GM19397 (cell line): ENCODE measurements around the gene EEF1AKMT3.

ENCODE experiments used
- ATAC-seq: cut with Tn5 transposase; IDR thresholded peaks from one replicate; pipeline ENCODE4 v1.9.1; 2021; ENCODE audit warnings: mild to moderate bottlenecking, moderate library complexity; ENCODE audit not compliant: unreplicated experiment

The EEF1AKMT3 gene

DNA sequence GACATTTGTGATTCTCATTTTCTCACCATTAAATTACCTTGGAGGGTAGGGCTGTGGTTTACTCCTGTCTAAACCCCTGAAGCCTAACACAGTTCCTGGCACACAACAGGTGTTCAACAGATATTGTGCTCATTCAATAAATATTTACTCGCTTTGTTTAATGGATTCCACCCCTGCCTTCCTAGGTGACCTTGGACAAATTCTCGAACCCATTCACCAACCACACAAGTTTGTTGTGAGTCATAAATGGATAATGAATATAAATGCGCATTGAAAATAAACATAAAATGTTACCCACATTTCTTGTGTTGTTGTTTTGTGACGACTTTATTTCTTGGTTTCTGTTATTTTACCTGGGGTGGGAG, 9.8 kb downstream of the EEF1AKMT3 start:
- no peak for ATAC-seq

DNA sequence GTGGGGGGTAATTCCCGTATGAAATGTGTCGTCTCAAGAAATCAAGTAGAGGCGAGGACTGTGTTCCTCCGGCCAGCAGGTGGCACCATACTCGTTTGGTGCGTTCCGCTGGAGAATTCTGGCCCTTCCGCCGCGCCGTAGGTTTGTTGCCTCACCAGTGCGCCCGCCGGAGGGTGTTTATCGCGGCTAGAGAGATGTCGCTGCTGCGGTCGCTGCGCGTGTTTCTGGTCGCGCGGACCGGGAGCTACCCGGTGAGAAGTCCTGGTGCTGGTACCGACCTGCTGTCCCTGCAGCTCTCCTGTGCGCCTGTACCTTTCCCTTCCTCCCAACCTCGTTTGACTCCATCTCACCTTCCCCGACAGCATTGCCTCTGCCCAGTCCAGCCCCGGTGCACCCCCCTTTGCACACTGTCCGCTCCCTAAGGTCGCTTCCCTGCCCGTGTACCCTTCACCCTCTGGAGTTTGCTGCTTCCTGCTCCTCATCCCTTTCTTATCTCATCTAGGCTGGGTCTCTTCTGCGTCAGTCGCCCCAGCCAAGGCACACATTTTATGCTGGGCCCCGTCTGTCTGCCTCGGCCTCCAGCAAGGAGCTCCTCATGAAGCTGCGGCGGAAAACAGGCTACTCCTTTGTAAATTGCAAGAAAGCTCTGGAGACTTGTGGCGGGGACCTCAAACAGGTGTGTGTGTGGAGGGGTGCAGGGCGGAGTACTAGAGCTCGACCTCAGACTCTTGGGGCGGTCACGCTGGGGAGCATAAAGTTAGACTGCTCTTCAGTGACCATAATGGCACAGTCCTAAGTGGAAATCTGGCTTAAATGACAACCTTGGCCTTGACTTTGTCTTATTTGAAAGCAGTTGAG, 10.4 kb downstream of the EEF1AKMT3 start, which contains the start of gene TSFM:
TSFM (plus strand) TSS at position 180 of the 858 bp plus-strand sequence; CDS start at position 195, 15 bp downstream.
- ATAC-seq = peak; percentile 81

DNA sequence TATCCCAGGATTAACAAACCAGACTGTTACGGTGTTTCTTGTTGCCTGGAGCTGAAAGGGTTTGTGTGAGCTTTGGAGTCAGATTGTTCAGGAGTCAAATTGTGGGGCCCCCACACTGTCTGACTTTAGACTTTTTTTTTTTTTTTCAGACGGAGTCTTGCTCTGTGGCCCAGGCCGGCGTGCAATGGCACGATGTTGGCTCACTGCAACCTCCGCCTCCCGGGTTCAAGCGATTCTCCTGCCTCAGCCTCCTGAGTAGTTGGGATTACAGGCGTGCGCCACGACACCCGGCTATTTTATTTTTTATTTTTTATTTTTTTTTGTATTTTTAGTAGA, 11.0 kb downstream of the EEF1AKMT3 start:
- ATAC-seq = no peak

DNA sequence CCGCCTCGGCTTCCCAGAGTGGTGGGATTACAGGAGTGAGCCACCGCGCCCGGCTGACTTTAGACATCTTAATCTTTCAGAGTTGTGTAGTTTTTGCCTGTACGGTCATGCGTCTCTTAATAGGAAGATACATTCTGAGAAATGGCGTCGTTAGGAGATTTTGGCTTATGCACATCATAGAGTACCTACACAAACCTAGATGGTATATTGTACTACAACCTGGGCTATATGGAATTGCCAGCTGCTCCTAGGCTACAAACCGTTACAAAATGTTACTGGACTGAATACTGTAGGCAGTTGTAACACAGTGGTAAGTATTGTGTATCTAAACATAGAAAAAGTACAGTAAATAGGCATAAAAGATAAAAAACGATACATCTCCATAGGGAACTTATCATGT, 11.4 kb downstream of the EEF1AKMT3 start:
- ATAC-seq = no peak

DNA sequence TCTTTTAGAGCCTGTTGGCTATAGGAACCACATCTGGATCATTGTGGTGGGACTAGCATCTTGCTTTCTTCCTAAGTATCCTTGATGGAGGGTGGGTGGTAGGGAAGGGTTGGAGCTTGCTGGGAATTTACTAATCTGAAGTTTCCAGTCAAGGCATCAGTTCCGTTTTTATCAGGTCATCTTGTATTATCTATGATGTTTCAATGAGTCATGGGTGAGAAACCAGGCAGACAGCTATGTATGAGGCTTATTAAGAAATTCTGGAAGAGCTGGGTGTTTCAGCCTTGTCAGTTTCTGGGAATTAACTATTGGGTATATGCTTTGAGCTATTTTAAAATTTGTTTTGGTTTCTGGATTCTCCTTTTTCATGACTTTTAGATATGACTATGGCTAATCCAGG, 21.5 kb downstream of the EEF1AKMT3 start:
- ATAC-seq = no peak

DNA sequence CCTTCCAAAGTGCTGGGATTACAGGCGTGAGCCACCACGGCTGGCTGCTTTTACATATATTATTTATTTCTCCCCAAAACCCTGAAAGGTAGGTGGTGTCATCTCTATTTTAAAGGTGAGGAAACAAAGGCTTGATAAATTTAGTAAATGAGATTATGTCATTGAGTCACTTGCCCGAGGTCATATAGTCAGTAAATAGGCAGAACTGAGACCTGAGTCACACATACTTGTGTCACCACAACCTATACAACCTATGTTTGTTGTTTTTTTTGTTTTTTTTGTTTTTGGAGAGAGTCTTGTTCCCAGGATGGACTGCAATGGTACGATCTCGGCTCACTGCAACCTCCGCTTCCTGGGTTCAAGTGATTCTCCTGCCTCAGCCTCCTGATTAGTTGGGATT, 22.9 kb downstream of the EEF1AKMT3 start:
- ATAC-seq = no peak

DNA sequence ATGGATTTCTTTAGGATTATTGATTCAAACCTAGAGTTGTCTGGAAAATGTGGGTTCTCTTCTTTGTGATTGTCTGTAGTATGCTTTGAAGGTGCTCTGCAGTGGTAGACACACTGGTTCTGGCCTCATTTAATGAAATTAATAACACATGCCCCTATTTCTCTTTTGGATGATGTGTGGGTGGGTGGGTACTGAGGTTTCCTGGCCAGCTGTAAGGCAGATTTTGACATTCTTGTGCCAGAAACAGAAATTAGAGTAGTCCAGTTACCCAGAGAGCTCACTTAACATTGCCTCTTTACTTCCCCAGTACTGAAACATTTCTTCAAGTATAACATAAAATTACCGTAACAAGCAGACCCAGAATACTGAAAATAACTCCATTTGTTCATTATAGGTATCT, 24.6 kb downstream of the EEF1AKMT3 start:
- no peak for ATAC-seq

DNA sequence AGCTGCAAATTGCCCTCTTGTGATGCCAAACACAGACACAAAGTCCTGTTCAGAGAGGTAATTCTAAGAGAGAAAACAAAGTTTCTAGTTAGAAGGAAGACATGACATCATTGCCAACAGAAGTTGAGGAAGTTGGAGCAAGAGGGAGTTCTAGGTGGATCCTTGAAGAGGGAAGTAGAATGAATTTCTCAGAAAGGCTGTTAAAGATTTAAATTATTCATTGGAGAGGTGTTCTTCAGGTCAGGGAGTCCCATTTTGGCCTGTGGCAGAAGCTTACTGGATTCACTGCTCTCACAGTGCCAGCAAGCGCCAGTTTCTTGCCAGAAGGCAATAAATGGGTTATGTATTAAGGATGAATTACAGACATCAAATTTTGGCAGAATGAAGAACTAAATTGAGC, 25.5 kb downstream of the EEF1AKMT3 start:
- ATAC-seq = no peak

DNA sequence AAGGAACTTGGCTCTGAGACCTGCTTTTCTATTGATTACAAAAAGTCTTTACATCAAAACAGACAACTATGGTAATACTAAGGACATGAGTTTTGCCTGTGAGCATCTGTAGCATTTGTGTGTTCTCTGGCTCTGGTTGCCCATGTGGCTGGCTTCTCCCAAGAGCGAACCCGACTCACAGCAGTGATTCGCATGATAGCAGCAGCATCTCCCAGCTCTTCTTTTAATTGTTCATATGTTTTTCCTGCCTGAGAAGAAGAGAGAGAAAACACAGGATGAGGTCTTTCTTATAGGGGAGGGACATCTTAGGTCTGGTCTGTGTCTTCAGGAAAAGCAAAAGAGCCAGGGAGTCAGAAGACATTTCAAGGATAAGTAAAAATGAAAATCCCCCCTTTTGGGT, 28.6 kb downstream of the EEF1AKMT3 start:
- no peak for ATAC-seq

DNA sequence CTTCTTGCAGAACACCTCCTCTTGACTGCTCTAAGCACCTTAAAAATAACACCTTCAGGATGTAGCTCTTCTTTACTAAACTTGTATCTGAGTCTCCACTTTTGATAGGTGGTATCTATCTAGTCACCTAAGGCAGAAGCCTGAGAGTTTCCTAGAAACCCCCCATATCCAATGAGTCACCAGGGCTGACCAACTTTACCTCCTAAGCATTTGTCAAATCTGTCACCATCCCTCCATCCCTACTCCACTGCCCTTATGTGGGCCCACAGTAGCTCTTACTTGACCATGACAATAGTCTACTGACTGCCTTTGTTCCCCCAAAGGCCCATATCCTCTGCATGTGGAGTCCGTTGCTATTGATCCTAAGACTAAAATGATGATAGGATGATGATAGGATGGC, 30.2 kb downstream of the EEF1AKMT3 start:
- ATAC-seq = no peak

DNA sequence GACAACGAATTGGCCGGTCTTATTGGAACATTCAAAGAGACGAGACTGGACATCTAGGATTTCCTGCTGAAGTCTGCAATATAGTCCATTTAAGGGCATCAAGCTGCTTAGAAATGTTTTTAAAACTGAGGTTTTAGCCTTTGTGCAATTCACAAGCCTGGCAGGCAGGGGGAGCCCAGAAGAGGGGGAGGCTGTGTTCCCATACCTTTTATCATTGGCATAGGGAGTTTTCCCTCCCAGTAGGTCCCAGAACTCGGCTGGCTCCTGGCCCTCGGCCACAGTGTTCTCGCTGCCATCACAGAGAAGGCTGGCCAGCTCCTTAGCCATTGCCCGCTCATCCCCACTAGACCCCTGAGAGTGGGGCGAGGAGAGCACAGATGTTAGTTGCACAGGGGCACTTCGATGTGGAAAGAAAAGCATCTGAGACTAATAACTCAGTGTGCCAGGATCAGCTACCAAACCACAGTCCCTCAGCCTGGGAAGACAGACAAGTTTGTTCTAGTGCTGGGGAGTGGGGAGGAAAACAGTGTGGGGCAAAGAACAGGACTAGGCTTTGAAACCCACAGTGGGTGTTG, 31.0 kb downstream of the EEF1AKMT3 start:
- ATAC-seq = no peak

DNA sequence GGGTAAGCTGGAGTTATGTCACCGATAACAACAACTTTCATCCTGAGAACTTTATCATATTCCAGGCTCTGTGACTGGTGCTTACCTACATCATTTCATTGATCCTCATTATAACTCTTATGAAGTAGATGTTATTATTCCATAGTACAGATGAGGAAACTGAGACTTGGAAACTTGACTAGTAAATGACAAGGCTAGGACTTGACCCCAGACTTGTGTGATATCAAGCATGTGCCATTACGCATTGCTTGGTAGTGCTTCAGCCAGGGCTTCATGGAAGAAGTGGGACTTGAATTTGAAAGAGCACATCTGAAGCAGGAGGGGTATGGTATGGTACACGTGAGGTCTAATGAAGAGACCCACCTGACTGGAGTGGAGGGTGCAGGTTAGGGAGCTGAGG, 34.3 kb downstream of the EEF1AKMT3 start:
- no peak for ATAC-seq

DNA sequence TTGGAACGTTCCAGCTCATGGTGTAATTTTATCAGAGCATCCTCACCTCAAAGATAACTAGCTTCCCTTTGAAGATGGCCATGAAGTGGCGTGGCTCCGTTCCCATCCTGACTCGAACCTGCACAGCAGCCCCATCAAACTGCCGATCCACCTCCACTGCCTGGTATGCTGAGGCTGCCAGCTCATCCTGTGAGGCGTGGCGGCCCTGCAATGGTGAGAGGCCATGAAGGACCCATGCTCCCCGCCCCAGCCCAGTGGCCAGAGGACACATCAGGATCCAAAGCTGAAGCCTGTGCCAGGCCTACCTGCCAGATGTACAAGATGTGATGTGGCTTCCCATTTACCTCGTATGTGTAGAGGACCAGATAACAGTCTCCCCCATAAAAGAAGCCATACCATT, 34.9 kb downstream of the EEF1AKMT3 start:
- ATAC-seq = no peak

DNA sequence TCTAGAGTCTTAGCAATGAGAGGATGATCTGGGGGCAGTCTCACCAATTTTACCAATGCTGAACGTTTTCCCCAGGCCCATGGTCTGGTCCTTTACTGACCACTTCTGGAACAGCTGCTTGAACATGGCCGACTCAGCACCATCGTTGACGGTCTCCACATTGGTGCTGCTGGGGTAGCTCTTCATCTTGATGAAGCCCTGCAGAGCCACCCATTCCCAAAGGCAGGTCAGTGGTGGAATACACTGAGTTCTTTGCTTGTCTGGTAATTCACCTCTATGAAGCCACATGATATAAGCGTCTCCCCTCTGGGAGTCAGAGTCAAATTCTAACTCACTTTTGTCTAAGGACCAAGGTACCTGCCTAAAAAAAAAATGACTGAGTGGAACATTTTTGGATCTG, 35.9 kb downstream of the EEF1AKMT3 start:
- ATAC-seq = no peak

DNA sequence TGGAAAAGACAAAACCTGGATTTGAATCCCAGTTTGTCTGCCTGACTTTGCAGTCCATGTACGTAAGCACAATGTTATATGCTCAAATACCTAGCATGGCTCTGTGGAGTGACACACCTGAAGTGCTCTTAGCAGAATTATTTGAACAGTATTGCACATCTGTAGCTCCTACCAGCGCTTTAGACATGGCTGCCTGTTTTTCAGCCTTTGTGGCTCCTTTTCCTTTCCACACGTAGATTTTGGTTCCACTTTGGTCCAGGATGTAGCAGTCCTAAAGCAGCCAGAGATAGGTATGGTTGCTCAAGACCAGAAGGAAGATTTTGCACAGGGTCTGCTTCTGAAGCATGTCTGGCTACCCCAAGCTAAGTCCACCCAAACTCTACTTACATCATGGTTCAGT, 37.0 kb downstream of the EEF1AKMT3 start:
- no peak for ATAC-seq

DNA sequence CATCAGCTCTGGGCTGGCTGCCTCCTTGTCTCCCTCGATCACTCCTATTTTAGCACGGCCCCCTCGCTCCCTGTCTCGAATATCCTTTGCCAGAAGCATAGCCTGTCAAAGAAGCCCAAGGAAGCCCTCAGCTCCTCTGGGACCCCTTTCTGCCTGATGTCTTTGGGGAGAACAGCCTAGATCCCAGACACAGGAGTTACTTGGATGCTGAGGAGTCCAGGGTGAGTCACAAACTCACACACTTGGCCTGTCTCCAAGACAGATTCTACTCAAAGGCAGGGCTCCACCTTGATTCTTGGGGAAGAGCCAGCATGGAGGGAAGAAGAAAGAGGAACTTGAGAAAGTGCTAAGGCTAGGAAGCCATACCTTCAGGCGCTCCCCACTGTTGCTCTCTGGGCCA, 38.0 kb downstream of the EEF1AKMT3 start:
- ATAC-seq = no peak

DNA sequence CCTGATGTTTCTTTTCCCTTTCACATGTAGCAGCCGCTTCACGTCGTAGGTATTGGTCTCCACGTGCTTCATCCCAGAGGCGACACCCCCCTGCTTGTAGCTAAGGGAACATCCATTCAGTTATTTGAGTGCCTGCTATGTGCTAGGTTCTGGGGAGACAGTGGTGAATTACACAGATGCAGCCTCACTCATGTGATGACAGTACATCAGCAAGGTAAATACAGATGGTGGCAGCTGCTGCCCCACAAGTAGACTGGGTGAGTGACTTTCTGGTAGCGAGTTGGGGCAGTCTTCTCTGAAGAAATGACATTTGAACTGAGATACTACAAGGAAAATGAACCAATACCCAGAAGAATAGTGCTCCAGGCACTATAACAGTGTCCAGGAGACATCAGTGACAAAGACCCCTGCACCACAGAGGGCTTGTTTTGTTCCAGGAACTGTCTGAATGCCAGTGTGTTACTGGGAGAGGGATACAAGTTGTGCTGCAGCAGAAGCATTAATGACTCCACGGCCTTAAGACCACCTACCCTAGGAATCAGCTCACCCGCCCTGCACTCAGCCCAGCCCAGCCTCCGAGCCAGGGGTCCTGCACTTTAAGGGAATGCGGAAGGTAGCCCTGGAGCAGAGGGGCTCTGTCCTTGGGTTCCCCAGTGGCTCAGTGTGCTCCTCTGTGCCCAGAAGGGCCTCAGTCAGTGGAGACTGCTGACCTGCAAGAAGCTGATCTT, 38.8 kb downstream of the EEF1AKMT3 start:
- ATAC-seq = no peak

DNA sequence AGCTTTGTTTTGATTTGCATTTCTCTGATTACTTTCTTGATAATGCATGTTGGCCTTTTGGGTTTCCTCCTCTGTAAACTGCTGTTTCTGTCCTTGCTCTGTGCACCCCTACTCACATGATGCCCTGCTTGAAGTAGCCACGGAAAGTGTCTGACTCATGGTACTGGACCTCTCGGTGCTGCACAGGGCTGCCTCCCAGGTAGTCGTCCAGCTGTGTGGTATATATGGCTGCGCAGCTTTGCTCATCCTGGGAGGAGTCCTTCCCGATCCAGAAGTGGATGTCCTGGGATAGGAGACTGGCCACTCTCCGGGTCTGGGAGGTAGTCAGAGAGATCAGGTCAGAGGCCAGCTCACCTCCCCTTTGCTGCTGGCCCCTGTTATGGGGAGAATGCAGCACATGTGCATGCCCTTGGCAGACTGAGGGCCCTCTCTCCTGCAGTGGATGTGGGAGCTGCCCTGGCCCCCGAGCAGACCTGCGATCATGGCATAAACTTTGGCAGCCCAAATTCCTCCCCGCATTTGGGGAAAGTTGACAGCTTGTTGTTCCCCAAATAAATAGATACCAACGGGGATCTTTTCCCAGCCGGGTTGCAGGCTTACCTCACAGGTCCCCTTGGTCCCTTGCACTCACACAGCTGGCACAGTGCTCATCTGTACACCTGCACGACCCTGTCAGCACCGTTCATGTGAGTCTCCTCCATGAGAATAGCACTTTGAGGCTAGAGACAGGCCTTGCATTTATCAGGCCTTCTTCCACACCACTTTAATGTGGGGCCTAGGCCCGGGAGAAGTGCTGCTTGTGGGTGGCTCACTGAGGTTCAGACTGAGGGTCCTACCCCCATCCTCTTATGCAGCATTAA, 40.9 kb downstream of the EEF1AKMT3 start:
- no peak for ATAC-seq

DNA sequence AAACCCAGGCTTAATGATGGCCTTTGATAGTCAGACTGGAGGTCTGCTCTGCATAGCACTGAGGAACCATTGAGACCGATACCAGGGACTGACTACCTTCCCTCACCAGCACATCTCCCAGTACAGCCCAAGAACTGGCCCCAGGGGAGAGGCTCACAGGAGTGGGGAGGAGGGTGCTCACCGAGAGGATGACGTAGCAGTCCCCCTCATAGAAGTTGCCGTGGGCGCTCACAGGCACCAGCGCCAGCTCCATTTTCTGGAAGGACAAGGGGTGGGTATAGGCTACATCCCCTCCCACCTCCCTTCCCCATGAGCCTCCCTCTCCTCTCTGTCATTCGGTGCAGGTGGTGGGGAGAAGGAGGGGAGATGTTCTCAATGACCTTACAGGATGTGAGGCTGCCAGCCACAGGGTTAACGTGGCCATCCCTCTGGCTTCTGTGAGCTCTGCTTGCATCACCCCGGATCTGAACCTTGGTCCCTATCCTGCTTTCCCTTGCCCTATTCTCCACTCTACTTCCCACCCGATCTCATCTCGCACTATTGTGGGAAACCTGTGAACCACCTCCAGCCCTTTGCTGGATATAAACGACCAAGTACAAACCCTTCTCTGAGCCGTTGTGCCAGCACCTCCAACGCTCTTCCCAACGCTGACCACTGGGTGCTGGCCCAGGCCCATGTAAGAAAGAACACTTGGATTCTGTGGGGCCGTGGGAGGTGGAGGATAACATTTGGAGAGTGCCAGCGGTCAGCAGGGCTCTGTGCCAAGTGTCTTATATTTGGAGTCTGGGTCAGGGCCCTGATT, 41.8 kb downstream of the EEF1AKMT3 start:
- no peak for ATAC-seq
